ENCODE data around the gene MPO. TPM values are rescaled to one million over a fixed set of nuclear protein-coding genes. Genes with fewer than 3 reads are reported as not detected.

MPO gene
- total and polyA plus RNA-seq, 2 experiments from 2014 or later: 0.13 TPM; not detected in 1

GRCh38 chr17:58250344-58251011 lies 30.3 kb downstream of the MPO start:
- Histone ChIP-seq H2AFZ (no peak overlapping the region), H3K4me1 (ENCODE audit: insufficient read depth) (peaks cover 13% of the 10 kb centered on the region), H3K9me3 (ENCODE audit: low read depth) (no peaks in the 10 kb centered on the region), H3K4me3 (no peak overlapping the region), H3K36me3 (replicated peaks; ENCODE audit: insufficient read depth, low read depth) (no peaks in the 10 kb centered on the region), H4K20me1 (ENCODE audit: insufficient read depth, poor library complexity, severe bottlenecking) (no peaks in the 10 kb centered on the region), H3K27me3 (peaks cover 50% of the 10 kb centered on the region), H3K4me2 (no peak overlapping the region), H3K9me2 (replicated peaks; ENCODE audit: insufficient read depth) (no peaks in the 10 kb centered on the region), H3K27ac (no peak overlapping the region), H3K79me2 (no peaks in the 10 kb centered on the region)
- 91% methylated on average over 12 of the region's 12 CpGs for WGBS (ENCODE audit: low lambda C conversion rate, missing lambda C conversion rate)
- DNase-seq (ENCODE audit: low spot score): no peak
- TF ChIP-seq EZH2 (IDR thresholded peaks at IDR 0.05; ENCODE audit: borderline replicate concordance): no peak
- TF ChIP-seq EZH2phosphoT487 (IDR thresholded peaks at IDR 0.05; ENCODE audit: low read depth, severe bottlenecking, unreplicated experiment): no peak
- TF ChIP-seq CTCF (IDR thresholded peaks at IDR 0.05; ENCODE audit: poor library complexity): no peak

- peak overlapping the region; percentile 98 for H2AFZ ChIP-seq
Measured at GRCh38 chr17:58249270-58250133, 31.2 kb downstream of the MPO start.

GRCh38 chr17:58248955-58249269 lies 31.8 kb downstream of the MPO start:
- no peak for TF ChIP-seq EZH2phosphoT487 (IDR thresholded peaks at IDR 0.05; ENCODE audit: low read depth, severe bottlenecking, unreplicated experiment)
- no peak for TF ChIP-seq CTCF (IDR thresholded peaks at IDR 0.05; ENCODE audit: poor library complexity)
- TF ChIP-seq EZH2 (IDR thresholded peaks at IDR 0.05; ENCODE audit: borderline replicate concordance): no peak
- H2AFZ ChIP-seq: peak overlapping the region; percentile 98
- H3K9me2 ChIP-seq (replicated peaks; ENCODE audit: insufficient read depth): no peaks in the 10 kb centered on the region
- peaks cover 41% of the 10 kb centered on the region for H3K27me3 ChIP-seq
- DNase-seq (ENCODE audit: low spot score): no peak
- peaks cover 17% of the 10 kb centered on the region for H3K4me1 ChIP-seq (ENCODE audit: insufficient read depth)
- no peaks in the 10 kb centered on the region for H3K36me3 ChIP-seq (replicated peaks; ENCODE audit: insufficient read depth, low read depth)
- H3K27ac ChIP-seq: no peak overlapping the region
- H3K4me2 ChIP-seq: peak overlapping the region; percentile 98
- no peaks in the 10 kb centered on the region for H3K9me3 ChIP-seq (ENCODE audit: low read depth)
- no peaks in the 10 kb centered on the region for H4K20me1 ChIP-seq (ENCODE audit: insufficient read depth, poor library complexity, severe bottlenecking)
- no peak overlapping the region for H3K4me3 ChIP-seq
- no peaks in the 10 kb centered on the region for H3K79me2 ChIP-seq
- WGBS (ENCODE audit: low lambda C conversion rate, missing lambda C conversion rate): 34% methylated on average over 10 of the region's 10 CpGs

More at GRCh38 chr17:58249270-58250133, 31.2 kb downstream of the MPO start:
- Histone ChIP-seq H3K9me2 (replicated peaks; ENCODE audit: insufficient read depth) (no peaks in the 10 kb centered on the region), H3K79me2 (no peaks in the 10 kb centered on the region), H4K20me1 (ENCODE audit: insufficient read depth, poor library complexity, severe bottlenecking) (no peaks in the 10 kb centered on the region), H3K4me1 (ENCODE audit: insufficient read depth) (peaks cover 17% of the 10 kb centered on the region), H3K36me3 (replicated peaks; ENCODE audit: insufficient read depth, low read depth) (no peaks in the 10 kb centered on the region), H3K4me2 (peak overlapping the region; percentile 98), H3K27ac (no peak overlapping the region), H3K4me3 (peak overlapping the region; percentile 65), H3K9me3 (ENCODE audit: low read depth) (no peaks in the 10 kb centered on the region), H3K27me3 (peaks cover 43% of the 10 kb centered on the region)
- TF ChIP-seq EZH2 (IDR thresholded peaks at IDR 0.05; ENCODE audit: borderline replicate concordance) (peak; percentile 66), CTCF (IDR thresholded peaks at IDR 0.05; ENCODE audit: poor library complexity) (peak; percentile 96), EZH2phosphoT487 (IDR thresholded peaks at IDR 0.05; ENCODE audit: low read depth, severe bottlenecking, unreplicated experiment) (no peak)
- peak; percentile 74 for DNase-seq (ENCODE audit: low spot score)
- 13% methylated on average over 40 of the region's 57 CpGs for WGBS (ENCODE audit: low lambda C conversion rate, missing lambda C conversion rate)

Data from hepatocyte (in vitro differentiated cells).